ENCODE data around the gene ZC3H4. TPM values are rescaled to one million over a fixed set of nuclear protein-coding genes. Genes with fewer than 3 reads are reported as not detected.

Gene ZC3H4
- total and polyA plus RNA-seq, 12 donors, result 5.7 to 45.0 (median 23.6) TPM

DNA sequence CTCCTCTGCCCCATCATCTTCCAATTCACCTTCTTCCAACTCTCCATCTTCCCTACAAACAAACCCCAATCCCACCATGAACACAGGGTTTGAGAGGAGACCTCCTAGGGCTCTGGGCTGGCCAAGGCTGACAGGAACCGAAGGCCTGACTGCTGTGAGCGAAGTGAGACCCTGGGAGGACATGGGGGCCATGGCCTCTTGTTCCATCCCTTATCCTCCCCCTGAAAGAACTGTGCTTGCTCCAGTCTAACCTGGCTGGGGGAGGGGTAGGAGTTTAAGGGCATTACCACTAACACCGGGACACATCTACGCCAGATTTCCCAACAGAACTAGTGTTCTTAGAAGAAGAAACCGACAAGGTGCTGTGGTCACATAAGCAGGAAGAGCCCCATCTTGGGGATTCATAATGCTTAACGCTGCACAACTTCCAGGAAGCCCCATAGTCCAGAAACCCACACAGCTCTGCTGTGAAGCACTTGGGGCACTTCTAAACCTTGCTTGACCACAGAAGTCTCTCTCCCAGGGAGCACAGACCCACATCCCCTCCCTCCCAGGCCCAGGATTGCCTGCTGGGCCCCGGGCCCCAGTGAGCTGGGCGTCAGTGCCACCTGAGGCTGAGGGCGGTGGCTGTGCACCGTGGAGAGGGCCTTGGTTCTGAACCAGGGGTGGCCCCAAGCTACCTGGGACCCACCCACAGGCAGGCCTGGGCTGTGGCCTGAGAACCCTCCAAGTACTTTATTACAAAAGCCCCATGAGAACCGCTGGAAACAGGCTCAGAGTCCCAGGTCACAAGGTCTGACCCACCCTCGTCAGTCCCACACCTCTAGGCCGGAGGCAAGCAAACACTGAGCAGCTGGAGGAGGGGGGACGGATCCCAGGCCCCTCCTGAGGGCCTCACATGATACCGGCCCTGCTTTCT is 18.8 kb downstream of the ZC3H4 start:
- no peak for DNase-seq
- 78 to 88% (median 82%) methylated on average over 7 to 15 of the region's 15 CpGs for WGBS, 4 donors
- no peaks in the 10 kb centered on the region for H3K9me3 ChIP-seq (replicated peaks in 1 of 3)
- no peaks in the 10 kb centered on the region for H3K27me3 ChIP-seq
- H3K4me3 ChIP-seq, result no peak overlapping the region
- TF ChIP-seq, protein P1, sequence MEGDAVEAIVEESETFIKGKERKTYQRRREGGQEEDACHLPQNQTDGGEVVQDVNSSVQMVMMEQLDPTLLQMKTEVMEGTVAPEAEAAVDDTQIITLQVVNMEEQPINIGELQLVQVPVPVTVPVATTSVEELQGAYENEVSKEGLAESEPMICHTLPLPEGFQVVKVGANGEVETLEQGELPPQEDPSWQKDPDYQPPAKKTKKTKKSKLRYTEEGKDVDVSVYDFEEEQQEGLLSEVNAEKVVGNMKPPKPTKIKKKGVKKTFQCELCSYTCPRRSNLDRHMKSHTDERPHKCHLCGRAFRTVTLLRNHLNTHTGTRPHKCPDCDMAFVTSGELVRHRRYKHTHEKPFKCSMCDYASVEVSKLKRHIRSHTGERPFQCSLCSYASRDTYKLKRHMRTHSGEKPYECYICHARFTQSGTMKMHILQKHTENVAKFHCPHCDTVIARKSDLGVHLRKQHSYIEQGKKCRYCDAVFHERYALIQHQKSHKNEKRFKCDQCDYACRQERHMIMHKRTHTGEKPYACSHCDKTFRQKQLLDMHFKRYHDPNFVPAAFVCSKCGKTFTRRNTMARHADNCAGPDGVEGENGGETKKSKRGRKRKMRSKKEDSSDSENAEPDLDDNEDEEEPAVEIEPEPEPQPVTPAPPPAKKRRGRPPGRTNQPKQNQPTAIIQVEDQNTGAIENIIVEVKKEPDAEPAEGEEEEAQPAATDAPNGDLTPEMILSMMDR (IDR thresholded peaks at IDR 0.05), result no peak
- no peak for TF ChIP-seq POLR2A (IDR thresholded peaks at IDR 0.05)
- H3K27ac ChIP-seq, result peak overlapping the region in 2 of 5 donors; percentile 36 to 47
- H3K36me3 ChIP-seq (replicated peaks in 1 of 2), result peaks cover 0 to 39% of the 10 kb centered on the region in 2 donors
- intact Hi-C loops (cut with DNase I), result no loop called here
- peaks cover 0 to 31% of the 10 kb centered on the region in 2 donors for H3K4me1 ChIP-seq (replicated peaks in 1 of 2)

DNA sequence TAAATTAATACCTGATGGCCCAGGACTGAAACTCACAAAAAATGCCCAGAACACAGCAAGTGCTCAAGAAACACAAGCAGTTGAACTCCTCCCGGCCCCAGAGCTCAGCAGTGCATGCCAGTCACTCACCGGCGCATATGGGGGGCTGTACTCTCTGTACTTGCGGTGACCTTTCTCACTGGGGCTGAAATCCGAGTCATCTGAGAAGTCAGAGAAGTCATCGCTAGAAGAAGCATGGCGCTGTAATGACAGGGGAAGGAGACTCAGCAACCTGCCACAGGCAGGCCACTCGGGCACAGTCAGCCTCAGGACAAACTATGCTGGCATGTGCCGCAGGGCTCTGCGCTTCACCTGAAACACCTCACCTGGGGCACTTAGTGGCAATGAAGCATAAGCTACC is 19.7 kb downstream of the ZC3H4 start:
- Histone ChIP-seq H3K4me3 (no peak overlapping the region), H3K4me1 (replicated peaks in 1 of 2) (peaks cover 0 to 26% of the 10 kb centered on the region in 2 donors), H3K27ac (peak overlapping the region in 1 of 5 donors; percentile 21), H3K9me3 (replicated peaks in 1 of 3) (no peaks in the 10 kb centered on the region), H3K27me3 (no peaks in the 10 kb centered on the region), H3K36me3 (replicated peaks in 1 of 2) (peaks cover 0 to 49% of the 10 kb centered on the region in 2 donors)
- no peak for DNase-seq
- WGBS, 4 donors, result 82 to 87% (median 84%) methylated on average over 9 to 10 of the region's 10 CpGs
- intact Hi-C loops (cut with DNase I), result no loop called here
- no peak for TF ChIP-seq POLR2A (IDR thresholded peaks at IDR 0.05)
- TF ChIP-seq, protein P1 (IDR thresholded peaks at IDR 0.05), result no peak

DNA sequence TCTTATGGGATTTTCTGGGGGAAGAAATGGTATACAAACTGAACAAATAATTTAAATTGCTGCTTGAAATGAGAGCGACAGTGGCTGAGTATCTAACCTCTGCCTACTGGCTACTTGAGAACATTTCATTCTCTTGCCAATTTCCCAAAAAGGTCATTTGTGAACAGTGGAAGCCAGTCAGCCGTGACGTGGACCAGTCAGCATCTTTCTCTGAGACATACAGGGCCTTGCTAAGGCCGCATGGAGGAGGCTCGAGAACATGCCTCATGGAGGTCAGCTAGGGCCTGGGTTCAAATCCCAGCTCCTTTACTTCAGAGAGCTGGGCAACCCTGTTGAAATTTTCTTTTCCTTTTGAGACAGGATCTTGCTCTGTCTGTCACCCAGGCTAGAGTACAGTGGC is 20.3 kb downstream of the ZC3H4 start:
- no peak for DNase-seq
- Histone ChIP-seq H3K36me3 (replicated peaks in 1 of 2) (peaks cover 0 to 55% of the 10 kb centered on the region in 2 donors), H3K4me3 (no peak overlapping the region), H3K4me1 (replicated peaks in 1 of 2) (peaks cover 0 to 26% of the 10 kb centered on the region in 2 donors), H3K27me3 (no peaks in the 10 kb centered on the region), H3K27ac (peak overlapping the region in 1 of 5 donors; percentile 21), H3K9me3 (replicated peaks in 1 of 3) (no peaks in the 10 kb centered on the region)
- intact Hi-C loops (cut with DNase I), result no loop called here
- WGBS, 4 donors, result 72 to 79% (median 77%) methylated on average over 5 of the region's 5 CpGs
- TF ChIP-seq, protein P1 (IDR thresholded peaks at IDR 0.05), result no peak

DNA sequence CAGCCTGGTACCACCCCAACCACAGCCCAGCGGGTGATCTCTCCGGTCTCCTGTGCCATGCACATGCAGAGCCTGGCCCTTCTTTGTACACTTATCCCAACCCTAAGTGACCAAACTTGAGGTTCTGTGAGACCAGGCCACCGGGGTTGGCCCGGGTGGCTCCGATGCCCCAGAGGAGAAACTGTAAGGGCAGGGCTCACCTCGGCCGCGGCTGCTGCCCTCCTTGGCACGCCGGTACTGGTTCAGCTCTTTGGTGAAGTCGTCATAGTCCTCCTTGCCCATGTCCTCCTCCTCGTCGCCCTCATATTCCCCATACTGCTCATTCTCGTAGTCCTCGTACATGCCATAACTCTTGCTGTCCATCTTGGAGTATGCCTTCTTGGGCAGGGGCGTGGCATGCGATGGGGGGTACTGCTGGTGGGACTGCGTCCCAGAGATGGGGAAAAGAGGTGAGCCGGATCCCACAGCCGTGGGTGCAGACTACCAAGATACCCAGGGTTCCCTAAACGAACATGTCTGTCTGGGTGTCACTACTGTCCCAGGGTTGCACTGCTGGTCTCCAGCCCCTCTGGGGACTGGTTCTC is 23.7 kb downstream of the ZC3H4 start:
- TF ChIP-seq, protein P1 (IDR thresholded peaks at IDR 0.05), result no peak
- no peak for TF ChIP-seq POLR2A (IDR thresholded peaks at IDR 0.05)
- no peaks in the 10 kb centered on the region for H3K9me3 ChIP-seq (replicated peaks in 1 of 3)
- no peak overlapping the region for H3K27ac ChIP-seq
- 92 to 95% (median 93%) methylated on average over 18 to 21 of the region's 21 CpGs for WGBS, 4 donors
- H3K4me3 ChIP-seq, result no peak overlapping the region
- no peak for DNase-seq
- no peaks in the 10 kb centered on the region for H3K27me3 ChIP-seq
- peaks cover 0 to 89% of the 10 kb centered on the region in 2 donors for H3K36me3 ChIP-seq (replicated peaks in 1 of 2)
- intact Hi-C loops (cut with DNase I), result no loop called here
- peaks cover 0 to 13% of the 10 kb centered on the region in 2 donors for H3K4me1 ChIP-seq (replicated peaks in 1 of 2)

Measured in adrenal gland (tissue), 12 donors.